ENCODE results near the gene PRKCE. TPM values are rescaled to one million over a fixed set of nuclear protein-coding genes. Genes with fewer than 3 reads are reported as not detected.

Gene PRKCE
- total and polyA plus RNA-seq, 2 of the 8 experiments (the other 6 are each of a cell fraction or from before 2014, with no cell fraction given) = 0.54 to 2.1 TPM

GRCh38 chr2:45750001-45750400, 98.5 kb downstream of the PRKCE start:
- Histone ChIP-seq H3K79me2 (ENCODE audit: control insufficient read depth in 1 of 2, insufficient read depth in 2 of 2, low read length in 2 of 2) (no peaks in the 10 kb centered on the region), H3K9ac (replicated peaks in 1 of 4; ENCODE audit: extremely low read depth in 1 of 4, low read depth in 3 of 4, low read length in 3 of 4) (no peak overlapping the region), H4K91ac (replicated peaks; ENCODE audit: insufficient read length, low read length) (no peak overlapping the region), H3K79me1 (ENCODE audit: low read depth, low read length) (no peaks in the 10 kb centered on the region), H3K4me3 (ENCODE audit: extremely low read depth in 1 of 4, insufficient read depth in 2 of 4, low read depth in 3 of 4, low read length in 4 of 4) (no peak overlapping the region), H3K4me1 (replicated peaks in 1 of 4; ENCODE audit: control insufficient read depth in 3 of 4, insufficient read depth in 4 of 4, low read length in 3 of 4) (no peaks in the 10 kb centered on the region), H2BK5ac (ENCODE audit: low read depth, low read length) (no peak overlapping the region), H3K4me2 (ENCODE audit: insufficient read depth in 1 of 2, low read depth in 2 of 2, low read length in 2 of 2) (no peak overlapping the region), H3K56ac (replicated peaks; ENCODE audit: insufficient read length, low read depth, low read length) (no peak overlapping the region), H3K9me3 (ENCODE audit: insufficient read depth in 2 of 2, low read depth in 1 of 2, low read length in 1 of 2) (peaks cover 2 to 4% of the 10 kb centered on the region in 2 experiments; a peak in 2 of 4 replicates), H4K20me1 (replicated peaks in 1 of 2; ENCODE audit: control insufficient read depth in 1 of 2, insufficient read depth in 2 of 2, low read length in 2 of 2) (no peaks in the 10 kb centered on the region), H3K27me3 (replicated peaks in 1 of 4; ENCODE audit: control insufficient read depth in 3 of 4, extremely low read depth in 1 of 4, insufficient read depth in 3 of 4, low read length in 3 of 4) (no peaks in the 10 kb centered on the region), H3K18ac (ENCODE audit: extremely low read depth, low read length) (no peak overlapping the region), H3K14ac (ENCODE audit: insufficient read length) (no peak overlapping the region), H3K4ac (replicated peaks; ENCODE audit: insufficient read length, low read depth, low read length) (no peak overlapping the region), H2AK5ac (ENCODE audit: low read depth, low read length) (no peak overlapping the region), H2BK15ac (ENCODE audit: low read length) (no peak overlapping the region), H3K23me2 (ENCODE audit: low read depth, low read length) (no peaks in the 10 kb centered on the region), H2BK12ac (ENCODE audit: low read depth, low read length) (no peak overlapping the region), H4K8ac (ENCODE audit: extremely low read depth, insufficient read depth, low read length) (no peak overlapping the region), H3K36me3 (ENCODE audit: control insufficient read depth in 2 of 4, insufficient read depth in 4 of 4, low read length in 3 of 4) (no peaks in the 10 kb centered on the region), H2BK120ac (replicated peaks; ENCODE audit: low read depth, low read length) (no peak overlapping the region), H2BK20ac (ENCODE audit: low read length) (no peak overlapping the region), H3K27ac (ENCODE audit: low read depth, low read length) (no peak overlapping the region), H4K5ac (ENCODE audit: insufficient read length, low read depth, low read length) (no peak overlapping the region), H3K23ac (ENCODE audit: insufficient read length) (no peak overlapping the region), H2AFZ (ENCODE audit: low read length) (no peak overlapping the region)
- 92% methylated on average over 2 of the region's 2 CpGs; no CpG with 5 or more reads in 1 of the 2 experiments for WGBS, 2 experiments (ENCODE audit: extremely low coverage in 1 of 2, insufficient coverage in 1 of 2, insufficient read length in 1 of 2, insufficient replicate concordance in 2 of 2, low coverage in 1 of 2, low lambda C conversion rate in 2 of 2, missing lambda C conversion rate in 1 of 2)
- FAIRE-seq = no peak
- ChIA-PET CTCF (ENCODE audit: partially characterized antibody) (interaction anchor here (1.4 to 1.5 kb wide), 3 partner anchors 11 to 14 kb away, joined by 3 to 4 read pairs (median 3); no protein-coding TSS in a partner anchor), POLR2A (ENCODE audit: partially characterized antibody) (no interaction called here)
- no peak for DNase-seq (ENCODE audit: low read depth in 1 of 2, low spot score in 2 of 2)
- TF ChIP-seq TBP (IDR thresholded peaks at IDR 0.05; ENCODE audit: low read depth, low read length) = no peak
- TF ChIP-seq POLR2A (IDR thresholded peaks at IDR 0.05; ENCODE audit: control extremely low read depth in 1 of 2, low read depth in 2 of 2, low read length in 2 of 2) = no peak
